Stimulated activated CD4-positive, alpha-beta T cell treated with anti-CD3 and anti-CD28 coated beads, Interleukin-4, amount 100 ng/mL, for 48 hours (primary cell): ENCODE measurements around the gene NOS3.
"Not testable (repeated sequence)": the region's sequence is repeated elsewhere in the genome, so short reads cannot be mapped to it uniquely, and the experiment has no call there.

Experiments used
- DNase-seq, 2 donors: peaks; one replicate each; pipeline ENCODE4 v3.0.0-alpha.2; 2020; ENCODE audit warnings: low read depth in 2 of 2

Gene NOS3

GRCh38 chr7:151035902-151036301, 45.1 kb downstream of the NOS3 start:
- DNase-seq: no peak

- peak; percentile 70 to 76 for DNase-seq
Observed at GRCh38 chr7:151038951-151039849, 48.4 kb downstream of the NOS3 start.

DNA sequence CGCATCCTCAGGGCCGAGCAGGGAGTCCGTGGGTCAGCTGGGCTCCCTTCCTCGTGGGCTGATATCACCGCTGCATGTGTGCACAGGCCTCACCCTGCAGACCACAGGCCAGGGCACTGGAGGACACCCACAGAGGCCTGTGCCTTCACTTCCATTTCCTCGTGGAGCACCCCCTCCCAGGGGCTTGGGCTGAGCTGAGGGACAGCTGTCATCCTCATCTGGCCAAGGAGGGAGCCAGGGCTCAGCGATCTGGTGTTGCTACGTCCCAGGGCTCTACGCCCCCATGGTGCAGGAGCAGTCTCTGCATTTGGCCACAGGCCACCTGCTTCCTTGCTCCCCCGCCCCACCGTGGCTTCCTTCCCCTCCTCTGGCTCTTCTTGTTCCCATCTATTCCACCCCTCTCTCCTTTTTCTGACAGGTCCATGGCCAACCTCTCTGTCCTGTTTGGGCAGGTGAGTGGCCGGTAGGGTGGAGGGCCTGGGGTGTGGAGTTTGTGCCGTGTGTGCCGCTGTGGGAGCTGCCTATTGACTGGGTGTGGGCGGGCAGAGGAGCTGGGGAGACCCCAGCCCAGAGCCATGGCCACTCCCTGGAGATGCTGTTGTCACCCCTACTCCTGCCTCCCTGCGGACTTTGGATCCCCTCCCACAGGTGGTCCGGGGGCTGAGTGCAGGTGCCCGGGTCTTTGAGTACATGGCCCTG, 49.2 kb downstream of the NOS3 start:
- DNase-seq: no peak

GRCh38 chr7:151040616-151041375, 50.0 kb downstream of the NOS3 start:
- no peak for DNase-seq

- DNase-seq: not testable (repeated sequence)
Observed at GRCh38 chr7:151043449-151043848, 52.6 kb downstream of the NOS3 start.

DNA sequence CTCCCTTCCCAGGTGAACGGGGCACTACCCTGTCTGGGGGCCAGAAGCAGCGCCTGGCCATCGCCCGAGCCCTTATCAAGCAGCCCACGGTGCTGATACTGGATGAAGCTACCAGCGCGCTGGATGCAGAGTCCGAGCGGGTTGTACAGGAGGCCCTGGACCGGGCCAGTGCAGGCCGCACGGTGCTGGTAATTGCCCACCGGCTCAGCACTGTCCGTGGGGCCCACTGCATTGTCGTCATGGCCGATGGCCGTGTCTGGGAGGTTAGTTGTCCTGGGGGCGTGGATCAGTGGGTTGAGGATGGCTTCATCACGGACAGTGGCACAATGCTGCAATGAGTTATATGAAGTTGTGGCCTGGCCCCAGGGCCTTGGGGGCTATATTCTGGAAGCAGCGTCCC, 53.1 kb downstream of the NOS3 start:
- DNase-seq: no peak

DNA sequence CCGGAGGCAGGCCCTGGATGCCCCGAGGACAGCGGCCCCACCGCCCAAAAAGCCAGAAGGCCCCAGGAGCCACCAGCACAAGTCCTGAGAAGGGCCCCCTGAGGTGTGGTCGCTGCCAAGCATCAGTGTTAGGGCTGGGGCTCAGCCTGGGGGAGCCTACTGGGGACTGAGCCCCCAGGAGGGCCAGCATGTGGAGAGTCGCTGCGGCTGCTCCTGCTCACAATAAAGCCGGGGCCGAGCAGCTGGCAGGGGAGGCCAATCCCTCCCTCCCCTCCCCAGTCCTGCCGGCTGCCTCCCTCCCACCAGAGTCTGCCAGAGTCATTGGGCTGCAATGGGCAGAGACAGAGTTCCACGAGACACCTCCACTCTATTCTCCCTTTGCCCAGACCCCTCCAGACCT, 54.4 kb downstream of the NOS3 start:
- DNase-seq: no peak

DNA sequence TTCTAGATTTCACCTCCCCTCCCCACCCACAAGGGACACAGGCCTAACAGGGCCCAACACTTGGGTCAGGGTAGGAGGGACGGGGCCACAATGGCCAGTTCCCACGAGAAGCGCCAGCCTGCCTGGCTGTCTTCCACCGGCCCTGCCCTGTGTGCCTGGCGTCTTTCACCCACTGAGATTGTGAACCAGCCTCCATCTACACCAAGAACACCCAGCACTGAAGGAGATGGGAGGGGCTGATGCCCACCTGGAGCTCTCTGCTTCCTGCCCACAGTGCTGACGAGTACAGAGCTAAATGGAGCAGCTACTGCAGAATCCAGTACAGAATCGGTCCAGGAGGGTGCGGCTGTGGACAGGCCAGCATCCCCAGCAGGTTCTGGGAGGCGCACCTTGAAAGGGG, 55.1 kb downstream of the NOS3 start:
- DNase-seq: no peak

- DNase-seq: no peak
Observed at GRCh38 chr7:151046603-151047573, 56.1 kb downstream of the NOS3 start.

DNA sequence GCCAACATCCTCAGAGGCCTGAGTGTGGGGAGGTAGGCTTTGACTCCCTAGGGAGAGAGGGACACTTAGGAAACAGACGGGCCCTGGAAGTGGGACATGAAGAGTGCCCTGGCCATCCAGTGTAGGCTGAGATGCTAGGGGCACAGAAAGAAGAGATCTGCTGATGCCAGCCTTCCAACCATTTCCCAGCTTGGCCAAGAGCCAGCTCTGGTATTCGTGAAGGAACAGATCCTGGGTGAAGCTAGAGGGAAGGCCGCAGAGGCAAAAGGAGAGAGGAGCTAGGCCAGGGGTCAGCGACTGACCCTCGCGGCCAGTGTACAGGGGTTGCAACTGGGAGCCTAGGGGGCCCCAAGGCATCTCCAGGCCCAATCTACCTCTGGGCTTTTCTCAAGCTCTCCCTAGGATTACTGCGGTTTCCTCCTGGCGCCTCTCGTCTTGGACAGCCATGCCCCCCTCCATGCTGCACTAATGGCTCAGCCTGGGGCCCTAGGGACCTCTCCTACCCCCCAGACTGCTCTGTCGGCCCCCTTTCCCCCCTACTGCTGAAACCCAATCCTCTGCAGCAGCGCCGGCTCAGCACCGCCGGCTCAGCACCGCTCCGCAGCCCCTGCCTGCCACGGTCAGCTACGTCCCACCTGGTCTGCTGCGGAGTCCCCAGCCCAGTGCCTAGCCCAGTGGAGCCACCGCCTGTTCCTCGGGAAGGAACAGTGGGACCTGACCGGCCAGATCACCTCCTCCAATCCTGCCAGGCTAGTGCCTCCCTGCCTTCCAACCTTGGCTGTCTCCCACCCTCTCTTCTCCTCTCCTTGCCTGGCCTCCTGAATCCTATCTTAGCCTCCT, 57.4 kb downstream of the NOS3 start, which contains the start of gene ASIC3:
ASIC3 (plus strand) TSS at position 556 of the 840 bp plus-strand sequence. CDS start 355 bp downstream, outside the sequence.
- no peak for DNase-seq

DNA sequence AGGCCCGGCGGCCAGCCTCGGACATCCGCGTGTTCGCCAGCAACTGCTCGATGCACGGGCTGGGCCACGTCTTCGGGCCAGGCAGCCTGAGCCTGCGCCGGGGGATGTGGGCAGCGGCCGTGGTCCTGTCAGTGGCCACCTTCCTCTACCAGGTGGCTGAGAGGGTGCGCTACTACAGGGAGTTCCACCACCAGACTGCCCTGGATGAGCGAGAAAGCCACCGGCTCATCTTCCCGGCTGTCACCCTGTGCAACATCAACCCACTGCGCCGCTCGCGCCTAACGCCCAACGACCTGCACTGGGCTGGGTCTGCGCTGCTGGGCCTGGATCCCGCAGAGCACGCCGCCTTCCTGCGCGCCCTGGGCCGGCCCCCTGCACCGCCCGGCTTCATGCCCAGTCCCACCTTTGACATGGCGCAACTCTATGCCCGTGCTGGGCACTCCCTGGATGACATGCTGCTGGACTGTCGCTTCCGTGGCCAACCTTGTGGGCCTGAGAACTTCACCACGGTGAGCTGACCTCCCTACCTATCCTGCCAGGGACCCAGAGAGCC, 58.2 kb downstream of the NOS3 start:
- DNase-seq: no peak

GRCh38 chr7:151051108-151051507, 60.3 kb downstream of the NOS3 start:
- DNase-seq: peak in 1 of 2 donors; percentile 49

DNA sequence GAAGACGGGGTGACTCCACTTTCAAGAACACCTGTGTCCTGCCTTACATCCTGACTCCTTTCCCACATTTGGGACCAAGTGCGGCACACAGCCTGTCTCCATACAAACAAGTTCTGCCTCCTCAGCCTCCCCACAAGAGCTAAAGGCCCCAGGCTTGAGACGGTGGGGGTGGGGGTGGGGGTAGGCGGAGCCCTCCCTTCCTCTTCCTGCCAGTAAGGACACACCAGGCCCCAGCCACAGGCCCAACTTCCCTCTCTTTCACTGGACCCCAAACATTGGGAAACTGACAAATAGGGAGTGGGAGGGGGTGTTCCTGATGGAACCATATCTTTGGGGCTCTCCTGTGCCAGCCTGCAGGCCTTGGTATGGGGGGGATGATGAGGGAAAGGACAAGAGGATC, 62.3 kb downstream of the NOS3 start:
- no peak for DNase-seq

DNA sequence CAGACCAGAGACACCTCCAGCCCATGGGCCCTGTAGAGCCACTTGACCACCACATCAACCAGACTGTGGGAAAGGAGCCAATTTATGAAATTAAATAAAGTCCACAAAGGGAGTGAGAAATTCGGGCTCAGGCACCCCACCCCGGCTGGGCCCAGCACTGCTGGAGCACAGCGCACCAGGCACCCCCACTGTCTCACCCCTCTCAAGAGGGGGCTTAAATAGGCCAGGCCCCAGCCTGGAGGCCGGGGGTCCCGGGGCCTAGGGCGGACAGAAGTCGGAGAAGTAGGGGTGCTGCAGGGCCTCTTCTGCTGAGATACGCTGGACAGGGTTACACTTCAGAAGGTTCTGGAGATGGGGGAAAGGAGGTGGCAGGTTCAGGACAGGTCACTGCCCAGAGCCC, 62.9 kb downstream of the NOS3 start:
- no peak for DNase-seq

GRCh38 chr7:151056283-151056665, 65.5 kb downstream of the NOS3 start:
- no peak for DNase-seq

GRCh38 chr7:151056666-151057505, 66.1 kb downstream of the NOS3 start:
- no peak for DNase-seq

DNA sequence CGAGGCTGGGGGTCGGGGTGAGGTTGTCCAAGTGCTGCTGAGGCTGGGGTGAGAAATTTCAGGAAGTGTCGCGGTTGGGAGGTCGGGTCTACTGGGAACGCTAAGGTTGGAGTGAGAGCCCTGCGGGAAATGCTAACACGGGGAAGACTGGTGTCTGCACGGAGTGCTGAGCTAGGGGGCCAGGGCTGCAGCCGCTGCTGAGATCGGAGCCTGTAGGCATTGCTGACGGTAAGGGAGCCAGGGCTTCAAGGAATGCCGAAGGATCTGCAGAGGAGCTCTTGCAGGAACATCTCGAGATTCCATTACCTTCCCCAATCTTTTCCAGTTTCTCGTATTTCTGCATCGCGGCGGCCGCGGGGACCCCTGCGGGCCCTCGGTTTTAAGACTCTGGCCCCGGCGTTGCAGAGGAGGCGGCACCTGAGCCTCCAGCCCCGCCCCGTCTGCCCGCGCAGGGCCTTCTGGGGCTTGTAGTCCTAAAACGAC, 66.7 kb downstream of the NOS3 start, which contains the start of gene CDK5:
CDK5 (minus strand) TSS at position 392 of the 483 bp plus-strand sequence; CDS start at position 343, 49 bp downstream.
- DNase-seq: no peak

DNA sequence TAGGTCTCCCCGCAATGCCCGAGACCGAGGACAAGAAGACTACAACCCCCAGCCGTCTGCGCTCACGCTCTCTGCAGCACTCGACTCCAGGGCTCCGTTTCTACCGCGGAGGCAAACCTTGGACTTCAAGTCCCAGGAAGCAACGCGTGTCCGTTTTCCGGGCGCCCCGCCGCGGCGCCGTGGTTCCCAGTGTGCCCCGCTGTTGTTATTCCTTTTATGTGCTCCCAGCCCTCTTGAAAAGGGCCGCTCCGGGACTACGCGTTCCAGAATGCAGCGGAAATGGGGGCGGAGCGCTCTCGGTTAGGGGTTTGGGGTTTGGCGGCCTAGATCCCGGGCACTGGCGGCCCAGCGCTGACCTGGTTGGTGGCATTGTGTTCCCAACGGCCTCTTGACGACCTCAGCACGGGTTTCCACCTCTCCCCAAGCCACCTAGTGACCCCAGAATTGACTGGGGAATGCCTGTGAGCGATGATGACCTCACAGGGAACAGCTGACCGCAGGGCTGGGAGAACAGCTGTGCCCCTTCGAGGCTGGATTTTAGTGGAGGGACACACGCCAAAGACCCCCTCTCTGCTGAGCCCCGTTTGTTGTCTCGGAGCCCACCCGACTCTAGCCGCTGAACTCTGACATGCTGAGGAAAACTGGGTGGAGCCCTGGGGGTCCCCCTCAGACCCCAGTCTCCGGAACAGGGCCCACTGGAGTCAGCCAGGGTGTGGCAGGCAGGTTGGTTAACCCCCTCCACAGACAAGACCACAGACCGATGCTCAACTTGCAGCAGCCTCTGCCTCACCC, 67.4 kb downstream of the NOS3 start:
- peak; percentile 95 for DNase-seq
